Mammary epithelial cell (primary cell): ENCODE measurements around the gene SPIRE1.

Source experiments
- CTCF ChIP-seq, 2 donors: IDR thresholded peaks in 1 of 2; conservative IDR thresholded peaks in 1 of 2; 2 replicates each; pipeline ENCODE4 v1.5.1; 2011 to 2012; ENCODE audit warnings: inconsistent platforms in 2 of 2, low read length in 2 of 2, mild to moderate bottlenecking in 2 of 2, control low read depth in 1 of 2, low read depth in 1 of 2; ENCODE audit not compliant: insufficient read depth in 1 of 2; ENCODE audit errors: extremely low read depth in 1 of 2
- EZH2 ChIP-seq: IDR thresholded peaks from 2 replicates; pipeline ENCODE4 v1.6.1; 2012; ENCODE audit warnings: low read length, inconsistent platforms, borderline replicate concordance

- TF ChIP-seq CTCF (conservative IDR thresholded peaks at IDR 0.05 in 1 of 2, IDR thresholded peaks at IDR 0.05 in 1 of 2; ENCODE audit: extremely low read depth in 1 of 2, insufficient read depth in 1 of 2, low read depth in 1 of 2, low read length in 2 of 2) (no peak), EZH2 (no peak)
These were observed 180.3 kb downstream of the SPIRE1 start for GRCh38 chr18:12477606-12478005.
